WERI-Rb-1 (cell line): ENCODE data around the gene CMIP.
A peak's percentile ranks its signal among the peaks of the same experiment; 100 is the strongest.

Experiments used
- DNase-seq: peaks from one replicate; pipeline ENCODE4 v3.0.0-alpha.2; 2020
- H3K27ac ChIP-seq: fragments of 250-450 bp; sonication (Bioruptor Pico); 2 replicates; pipeline ENCODE4 v1.5.1; 2020; ENCODE audit warnings: mild to moderate bottlenecking, moderate library complexity
- H3K27me3 ChIP-seq: fragments of 250-450 bp; sonication (Bioruptor Pico); 2 replicates; pipeline ENCODE4 v1.5.1; 2021; ENCODE audit warnings: mild to moderate bottlenecking, low read depth, moderate library complexity; ENCODE audit not compliant: insufficient read depth, severe bottlenecking
- H3K36me3 ChIP-seq: fragments of 250-450 bp; sonication (Bioruptor Pico); 2 replicates; pipeline ENCODE4 v1.5.1; 2020; ENCODE audit warnings: mild to moderate bottlenecking, moderate library complexity
- H3K4me3 ChIP-seq: 2 replicates; pipeline ENCODE4 v1.5.1; 2011; ENCODE audit warnings: low read depth, mild to moderate bottlenecking, control low read depth, low read length
- H3K9me3 ChIP-seq: fragments of 250-450 bp; sonication (Bioruptor Pico); 2 replicates; pipeline ENCODE4 v1.5.1; 2021; ENCODE audit warnings: mild to moderate bottlenecking, moderate library complexity; ENCODE audit not compliant: severe bottlenecking
- TF ChIP-seq, protein P1 (sequence below): IDR thresholded peaks from 2 replicates; pipeline ENCODE4 v1.5.1; 2011; ENCODE audit warnings: low read depth, mild to moderate bottlenecking, control low read depth, inconsistent platforms, low read length

CMIP gene

DNA sequence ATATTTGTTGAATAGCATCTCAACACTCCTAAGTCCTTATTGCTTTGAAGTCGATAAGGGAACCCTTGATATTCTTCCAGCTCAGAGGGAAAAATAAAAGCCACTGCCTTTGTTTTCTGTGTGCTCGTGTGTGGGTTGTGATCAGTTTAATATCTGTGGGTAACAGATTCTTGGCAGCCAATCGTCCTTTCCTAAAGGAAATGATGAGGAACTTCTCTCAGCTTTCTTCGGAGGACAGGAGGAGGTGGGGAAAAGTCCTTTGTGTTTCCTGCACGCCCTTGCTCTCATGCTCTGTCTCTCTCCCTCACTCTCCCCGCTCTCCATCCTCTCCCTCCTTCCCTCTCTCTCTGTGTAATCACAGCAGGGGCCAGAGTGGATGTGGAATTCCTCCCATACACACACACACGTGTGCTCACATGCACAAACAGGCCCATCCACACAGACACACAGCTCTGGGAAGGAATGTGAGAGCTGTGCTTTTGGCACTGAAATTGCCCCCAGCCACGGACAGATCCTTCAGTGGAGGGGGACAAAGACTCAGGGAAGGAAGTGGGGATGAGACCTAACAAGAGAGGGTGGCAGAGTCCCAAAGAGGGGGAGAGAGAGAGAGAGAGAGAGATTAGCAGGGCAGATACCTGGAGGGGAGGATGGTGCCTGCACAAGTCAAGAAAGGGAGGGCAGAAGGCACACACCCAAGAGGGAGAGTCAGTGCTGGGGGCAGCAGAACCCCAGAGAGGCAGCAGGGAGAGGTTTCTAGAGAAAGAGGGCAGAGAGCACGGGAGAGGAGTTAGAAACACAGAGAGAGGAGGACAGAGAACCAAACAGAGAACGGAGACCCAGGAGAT, 250.9 kb downstream of the CMIP start:
- H3K27ac ChIP-seq, result no peak overlapping the region

GRCh38 chr16:81696166-81696960, 251.8 kb downstream of the CMIP start:
- no peaks in the 10 kb centered on the region for H3K36me3 ChIP-seq
- H3K27me3 ChIP-seq, result no peaks in the 10 kb centered on the region
- H3K27ac ChIP-seq, result no peak overlapping the region
- H3K4me3 ChIP-seq, result no peak overlapping the region
- TF ChIP-seq, protein P1, sequence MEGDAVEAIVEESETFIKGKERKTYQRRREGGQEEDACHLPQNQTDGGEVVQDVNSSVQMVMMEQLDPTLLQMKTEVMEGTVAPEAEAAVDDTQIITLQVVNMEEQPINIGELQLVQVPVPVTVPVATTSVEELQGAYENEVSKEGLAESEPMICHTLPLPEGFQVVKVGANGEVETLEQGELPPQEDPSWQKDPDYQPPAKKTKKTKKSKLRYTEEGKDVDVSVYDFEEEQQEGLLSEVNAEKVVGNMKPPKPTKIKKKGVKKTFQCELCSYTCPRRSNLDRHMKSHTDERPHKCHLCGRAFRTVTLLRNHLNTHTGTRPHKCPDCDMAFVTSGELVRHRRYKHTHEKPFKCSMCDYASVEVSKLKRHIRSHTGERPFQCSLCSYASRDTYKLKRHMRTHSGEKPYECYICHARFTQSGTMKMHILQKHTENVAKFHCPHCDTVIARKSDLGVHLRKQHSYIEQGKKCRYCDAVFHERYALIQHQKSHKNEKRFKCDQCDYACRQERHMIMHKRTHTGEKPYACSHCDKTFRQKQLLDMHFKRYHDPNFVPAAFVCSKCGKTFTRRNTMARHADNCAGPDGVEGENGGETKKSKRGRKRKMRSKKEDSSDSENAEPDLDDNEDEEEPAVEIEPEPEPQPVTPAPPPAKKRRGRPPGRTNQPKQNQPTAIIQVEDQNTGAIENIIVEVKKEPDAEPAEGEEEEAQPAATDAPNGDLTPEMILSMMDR, result no peak
- DNase-seq, result no peak
- H3K9me3 ChIP-seq, result no peaks in the 10 kb centered on the region

More for the DNA sequence above, 250.9 kb downstream of the CMIP start:
- DNase-seq, result no peak
- Histone ChIP-seq H3K36me3 (no peaks in the 10 kb centered on the region), H3K4me3 (no peak overlapping the region), H3K27me3 (no peaks in the 10 kb centered on the region), H3K9me3 (no peaks in the 10 kb centered on the region)
- TF ChIP-seq, protein P1, result no peak

DNA sequence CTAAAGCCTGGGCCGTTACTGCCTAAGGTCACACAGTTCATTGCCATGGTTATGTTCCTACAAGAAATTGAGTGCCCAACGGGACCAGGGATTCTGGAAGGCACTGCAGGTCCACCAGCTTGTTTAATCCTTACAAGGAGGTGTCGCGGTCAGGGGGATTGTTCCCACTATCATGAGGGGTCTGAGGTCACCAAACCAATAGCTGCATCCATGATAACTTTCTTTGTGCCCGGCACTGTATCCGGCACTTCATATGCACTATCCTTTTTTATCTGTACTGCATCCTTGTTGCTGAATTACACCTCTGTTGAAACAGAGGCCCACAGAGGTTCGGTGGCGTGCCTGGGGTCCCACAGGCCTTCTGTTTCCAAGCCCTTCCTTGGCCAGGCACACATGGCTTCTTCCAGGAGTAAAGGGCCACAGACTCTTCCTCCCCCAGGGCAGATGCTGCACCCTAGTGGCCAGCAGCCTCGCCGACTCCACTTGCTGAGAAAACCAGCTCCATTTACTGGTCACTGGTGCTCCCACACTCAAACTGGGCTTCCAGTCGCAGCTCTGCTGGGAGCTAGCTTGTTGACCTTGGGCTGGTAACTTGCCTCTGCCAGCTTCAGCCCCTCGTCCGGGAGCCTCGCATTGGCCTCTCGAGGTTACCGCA, 252.5 kb downstream of the CMIP start:
- peak; percentile 51 for DNase-seq

DNA sequence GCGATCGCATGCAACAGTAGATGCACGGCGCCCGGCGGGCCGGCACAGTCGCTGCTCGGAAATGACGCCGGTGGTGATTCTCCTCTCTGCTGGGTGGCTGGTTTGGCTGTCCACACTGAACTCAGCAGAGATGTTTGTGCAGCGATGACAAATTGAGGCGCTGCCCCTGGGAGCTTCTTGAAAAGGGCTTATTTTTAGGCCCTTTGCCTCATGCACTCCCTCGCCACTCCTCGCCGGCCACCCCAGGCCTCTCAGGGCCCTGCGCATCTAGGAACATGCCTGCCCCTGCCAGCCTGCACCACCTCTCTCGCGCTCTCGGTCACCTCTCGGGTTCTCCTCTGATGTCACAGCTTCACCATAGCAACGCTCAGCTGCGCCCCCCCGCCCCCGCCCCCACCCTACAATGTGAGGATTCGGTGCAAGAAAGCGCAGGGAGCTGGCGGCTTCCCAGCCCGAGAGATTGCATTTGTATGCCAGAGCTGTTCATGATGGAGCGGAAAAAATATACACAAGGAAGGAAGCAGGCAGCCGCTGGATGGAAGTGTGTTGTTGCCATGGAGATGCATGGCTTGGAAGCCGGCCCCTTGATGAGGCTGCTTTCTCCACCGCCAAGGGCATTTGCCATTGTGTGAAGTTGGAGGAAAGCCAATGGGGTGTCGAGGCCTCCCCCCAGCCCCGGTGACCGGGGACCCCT, 253.2 kb downstream of the CMIP start:
- TF ChIP-seq, protein P1, result no peak
- H3K36me3 ChIP-seq, result no peaks in the 10 kb centered on the region

More for the DNA sequence above, 252.5 kb downstream of the CMIP start:
- no peaks in the 10 kb centered on the region for H3K27me3 ChIP-seq
- no peaks in the 10 kb centered on the region for H3K9me3 ChIP-seq
- TF ChIP-seq, protein P1, result peak; percentile 74
- no peak overlapping the region for H3K4me3 ChIP-seq
- no peak overlapping the region for H3K27ac ChIP-seq
- H3K36me3 ChIP-seq, result no peaks in the 10 kb centered on the region

GRCh38 chr16:81698310-81698641, 253.7 kb downstream of the CMIP start:
- no peaks in the 10 kb centered on the region for H3K36me3 ChIP-seq
- no peak for DNase-seq

More for the DNA sequence above, 253.2 kb downstream of the CMIP start:
- Histone ChIP-seq H3K27ac (no peak overlapping the region), H3K9me3 (no peaks in the 10 kb centered on the region), H3K27me3 (no peaks in the 10 kb centered on the region), H3K4me3 (no peak overlapping the region)
- DNase-seq, result no peak

More at GRCh38 chr16:81698310-81698641, 253.7 kb downstream of the CMIP start:
- no peak overlapping the region for H3K4me3 ChIP-seq
- no peak overlapping the region for H3K27ac ChIP-seq
- H3K27me3 ChIP-seq, result no peaks in the 10 kb centered on the region
- H3K9me3 ChIP-seq, result no peaks in the 10 kb centered on the region
- TF ChIP-seq, protein P1, result no peak
